GM20000 (cell line): Measurements from ENCODE around the gene MAGIX.
"Not testable (repeated sequence)": the region's sequence is repeated elsewhere in the genome, so short reads cannot be mapped to it uniquely, and the experiment has no call there.

ENCODE experiments used
- DNase-seq: peaks from one replicate; pipeline ENCODE4 v3.0.0; 2012; ENCODE audit warnings: low spot score
- TF ChIP-seq, protein P1 (sequence below): IDR thresholded peaks from 2 replicates; pipeline ENCODE4 v1.5.1; 2012; ENCODE audit warnings: mild to moderate bottlenecking, control low read depth; ENCODE audit errors: extremely low read depth, missing control alignments

The MAGIX gene

DNA sequence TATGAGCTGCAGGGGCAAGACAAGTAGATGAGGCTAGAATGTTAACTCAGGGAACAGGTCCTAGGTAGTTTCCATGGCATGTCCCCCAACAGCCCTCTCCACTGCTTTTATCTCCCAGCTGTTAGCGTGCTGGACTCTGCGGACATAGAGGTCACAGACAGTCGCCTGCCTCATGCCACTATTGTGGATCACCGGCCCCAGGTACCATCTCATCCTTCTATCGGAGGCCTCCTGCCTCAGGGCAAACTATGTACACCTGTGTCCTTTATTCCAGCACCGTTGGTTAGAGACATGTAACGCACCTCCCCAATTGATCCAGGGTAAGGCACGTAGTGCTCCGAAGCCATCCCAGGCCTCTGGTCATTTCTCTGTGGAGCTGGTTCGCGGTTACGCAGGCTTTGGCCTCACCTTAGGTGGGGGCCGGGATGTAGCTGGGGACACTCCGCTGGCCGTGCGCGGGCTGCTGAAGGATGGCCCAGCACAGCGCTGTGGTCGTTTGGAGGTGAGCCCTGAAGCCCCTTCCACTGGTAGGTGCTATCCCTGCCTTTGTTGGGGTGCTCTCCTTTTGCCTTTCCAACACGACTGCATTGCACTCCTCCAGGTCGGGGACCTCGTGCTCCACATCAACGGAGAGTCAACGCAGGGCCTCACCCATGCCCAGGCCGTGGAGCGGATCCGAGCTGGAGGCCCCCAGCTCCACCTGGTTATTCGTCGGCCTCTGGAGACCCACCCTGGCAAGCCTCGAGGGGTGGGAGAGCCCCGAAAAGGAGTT is 2.2 kb downstream of the MAGIX start:
- TF ChIP-seq, protein P1, sequence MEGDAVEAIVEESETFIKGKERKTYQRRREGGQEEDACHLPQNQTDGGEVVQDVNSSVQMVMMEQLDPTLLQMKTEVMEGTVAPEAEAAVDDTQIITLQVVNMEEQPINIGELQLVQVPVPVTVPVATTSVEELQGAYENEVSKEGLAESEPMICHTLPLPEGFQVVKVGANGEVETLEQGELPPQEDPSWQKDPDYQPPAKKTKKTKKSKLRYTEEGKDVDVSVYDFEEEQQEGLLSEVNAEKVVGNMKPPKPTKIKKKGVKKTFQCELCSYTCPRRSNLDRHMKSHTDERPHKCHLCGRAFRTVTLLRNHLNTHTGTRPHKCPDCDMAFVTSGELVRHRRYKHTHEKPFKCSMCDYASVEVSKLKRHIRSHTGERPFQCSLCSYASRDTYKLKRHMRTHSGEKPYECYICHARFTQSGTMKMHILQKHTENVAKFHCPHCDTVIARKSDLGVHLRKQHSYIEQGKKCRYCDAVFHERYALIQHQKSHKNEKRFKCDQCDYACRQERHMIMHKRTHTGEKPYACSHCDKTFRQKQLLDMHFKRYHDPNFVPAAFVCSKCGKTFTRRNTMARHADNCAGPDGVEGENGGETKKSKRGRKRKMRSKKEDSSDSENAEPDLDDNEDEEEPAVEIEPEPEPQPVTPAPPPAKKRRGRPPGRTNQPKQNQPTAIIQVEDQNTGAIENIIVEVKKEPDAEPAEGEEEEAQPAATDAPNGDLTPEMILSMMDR, result no peak

DNA sequence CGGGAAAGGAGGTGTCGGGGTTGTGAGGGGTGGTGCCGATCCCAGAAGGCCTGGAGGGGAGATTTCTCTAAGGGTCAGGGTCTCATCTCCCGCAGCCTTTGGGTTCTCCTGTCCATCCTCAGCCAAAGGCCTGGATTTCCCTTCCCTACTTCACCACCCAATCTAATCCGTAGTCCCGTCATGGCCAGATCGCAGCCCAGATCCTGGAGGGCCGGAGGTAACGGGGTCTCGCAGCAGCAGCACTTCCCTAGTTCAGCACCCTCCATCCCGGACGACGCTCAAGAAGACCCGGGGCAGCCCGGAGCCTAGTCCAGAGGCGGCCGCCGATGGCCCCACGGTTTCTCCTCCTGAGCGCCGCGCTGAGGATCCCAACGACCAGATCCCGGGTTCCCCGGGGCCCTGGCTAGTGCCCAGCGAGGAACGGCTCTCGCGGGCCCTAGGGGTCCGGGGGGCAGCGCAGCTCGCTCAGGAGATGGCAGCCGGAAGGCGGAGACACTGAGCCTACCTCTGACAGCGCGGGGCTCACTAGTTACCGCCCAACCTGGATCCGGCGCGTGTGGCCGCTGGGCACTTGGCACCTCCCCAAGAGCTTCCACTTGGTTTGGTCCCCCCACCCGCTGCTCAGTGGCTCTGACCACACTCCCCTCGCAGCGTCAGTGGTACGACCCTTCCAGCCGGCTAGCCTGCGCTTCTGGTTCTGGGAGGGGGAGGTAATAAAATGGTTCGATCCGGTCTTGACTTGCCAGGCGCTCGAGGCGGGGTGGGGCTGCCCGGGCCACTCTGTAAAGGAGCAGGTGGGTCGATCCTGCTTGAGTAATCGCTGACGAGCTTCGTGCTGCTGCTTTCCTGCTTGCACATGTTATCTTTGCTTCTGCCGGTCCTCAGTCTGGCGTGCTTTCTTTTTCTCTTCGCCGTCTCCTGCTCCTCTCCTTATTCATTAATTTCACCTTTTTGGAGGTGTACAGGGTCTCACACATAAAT is 3.6 kb downstream of the MAGIX start:
- TF ChIP-seq, protein P1, result no peak
- DNase-seq, result peak; percentile 51

More for the DNA sequence above, 2.2 kb downstream of the MAGIX start:
- DNase-seq, result no peak

- no peak for DNase-seq
- TF ChIP-seq, protein P1, result no peak
Measured at GRCh38 chrX:49166914-49167739, 4.6 kb downstream of the MAGIX start.

GRCh38 chrX:49167740-49168108 is 5.2 kb downstream of the MAGIX start:
- TF ChIP-seq, protein P1, result no peak
- DNase-seq, result no peak

DNA sequence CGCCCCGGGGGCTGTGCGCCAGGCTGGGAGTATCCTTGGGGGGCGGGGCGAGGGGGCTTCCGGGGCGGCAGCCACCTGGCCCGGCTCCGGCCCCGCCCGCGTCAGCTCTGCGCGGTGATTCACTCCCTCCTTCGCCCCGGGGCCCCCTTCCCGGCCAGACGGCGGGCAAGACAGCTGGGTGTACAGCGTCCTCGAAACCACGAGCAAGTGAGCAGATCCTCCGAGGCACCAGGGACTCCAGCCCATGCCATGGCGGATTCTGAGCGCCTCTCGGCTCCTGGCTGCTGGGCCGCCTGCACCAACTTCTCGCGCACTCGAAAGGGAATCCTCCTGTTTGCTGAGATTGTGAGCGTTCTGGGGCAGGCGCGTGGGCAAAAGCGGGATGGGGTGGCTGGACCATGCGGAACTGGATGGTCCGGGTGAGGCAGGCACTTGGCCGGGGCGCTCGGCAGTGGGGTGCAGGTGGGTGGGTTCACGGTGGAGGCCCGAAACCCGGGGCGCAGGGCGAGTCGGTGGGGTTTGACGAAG is 9.3 kb downstream of the MAGIX start, which contains the start of gene PLP2:
PLP2 (plus strand) TSS at position 147 of the 528 bp plus-strand sequence; CDS start at position 250, 103 bp downstream.
- DNase-seq, result peak; percentile 67
- TF ChIP-seq, protein P1, result no peak

DNA sequence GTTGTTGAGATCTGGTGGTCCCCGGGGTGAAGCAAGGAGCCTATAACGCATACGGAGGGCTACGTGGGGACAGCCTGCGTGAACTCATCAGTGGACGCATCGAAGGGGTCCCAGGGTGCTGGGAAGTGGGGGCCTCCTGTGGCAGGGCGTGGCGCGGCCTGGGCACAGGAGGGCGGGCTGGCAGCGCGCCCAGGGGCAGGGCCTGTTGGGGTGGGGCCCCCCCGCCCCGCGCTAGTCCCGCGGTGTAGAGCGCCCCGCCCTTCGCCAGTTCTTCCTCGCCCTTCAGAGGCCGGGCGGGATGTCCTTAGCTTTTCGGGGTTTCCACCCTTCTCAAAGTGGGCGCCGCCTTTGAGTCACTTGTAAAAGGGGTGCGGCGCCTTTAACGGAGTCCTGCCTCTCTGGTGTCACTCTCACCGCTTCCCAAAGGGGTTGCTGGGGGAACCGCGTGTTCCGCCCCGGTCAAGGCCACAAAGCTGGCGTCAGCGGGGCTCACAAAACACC is 9.8 kb downstream of the MAGIX start:
- TF ChIP-seq, protein P1, result no peak
- DNase-seq, result peak; percentile 77

GRCh38 chrX:49173544-49173943 is 11.0 kb downstream of the MAGIX start:
- not testable (repeated sequence) for DNase-seq
